H9 (cell line): ENCODE measurements around the gene KLK6. TPM values are rescaled to one million over a fixed set of nuclear protein-coding genes. Genes with fewer than 3 reads are reported as not detected.

Experiments
- DNase-seq: peaks from one replicate; pipeline ENCODE4 v3.0.0-alpha.2; 2017
- H2AFZ ChIP-seq: one replicate; pipeline ENCODE4 v1.6.1; 2013; ENCODE audit warnings: mild to moderate bottlenecking, low read length, control low read depth, moderate library complexity
- H2AK5ac ChIP-seq: 2 replicates; pipeline ENCODE4 v1.6.1; 2013; ENCODE audit warnings: low read length, control low read depth, mixed read lengths; ENCODE audit not compliant: insufficient read length
- H2BK120ac ChIP-seq: one replicate; pipeline ENCODE4 v1.6.1; 2013; ENCODE audit warnings: low read depth, mild to moderate bottlenecking, low read length, control low read depth, inconsistent platforms; ENCODE audit not compliant: poor library complexity, severe bottlenecking
- H2BK12ac ChIP-seq: 2 replicates; pipeline ENCODE4 v1.6.1; 2013; ENCODE audit warnings: low read length, control low read depth, mixed read lengths, low read depth; ENCODE audit not compliant: insufficient read length
- H2BK15ac ChIP-seq: 2 replicates; pipeline ENCODE4 v1.6.1; 2013; ENCODE audit warnings: low read depth, low read length, control low read depth
- H2BK20ac ChIP-seq: one replicate; pipeline ENCODE4 v1.6.1; 2013; ENCODE audit warnings: low read depth, mild to moderate bottlenecking, low read length, control low read depth, inconsistent platforms; ENCODE audit not compliant: poor library complexity, severe bottlenecking
- H2BK5ac ChIP-seq: 2 replicates; pipeline ENCODE4 v1.6.1; 2013; ENCODE audit warnings: low read length, control low read depth, mixed read lengths; ENCODE audit not compliant: insufficient read length
- H3K14ac ChIP-seq: 2 replicates; pipeline ENCODE4 v1.6.1; 2013; ENCODE audit warnings: low read length, control low read depth; ENCODE audit not compliant: insufficient read depth
- H3K18ac ChIP-seq: 2 replicates; pipeline ENCODE4 v1.6.1; 2013; ENCODE audit warnings: low read depth, mild to moderate bottlenecking, mixed read lengths, low read length, control low read depth; ENCODE audit not compliant: insufficient read length
- H3K23ac ChIP-seq: 2 replicates; pipeline ENCODE4 v1.6.1; 2013; ENCODE audit warnings: low read length, control low read depth, mixed read lengths, low read depth; ENCODE audit not compliant: insufficient read length
- H3K23me2 ChIP-seq: 2 replicates; pipeline ENCODE4 v1.6.1; 2013; ENCODE audit warnings: low read depth, mild to moderate bottlenecking, mixed read lengths, low read length, control low read depth; ENCODE audit not compliant: insufficient read length, poor library complexity, severe bottlenecking
- H3K27ac ChIP-seq: 2 replicates; pipeline ENCODE4 v1.5.1; 2013; ENCODE audit warnings: low read length, control low read depth, mixed read lengths, low read depth; ENCODE audit not compliant: insufficient read length
- H3K27me3 ChIP-seq: 2 replicates; pipeline ENCODE4 v1.6.1; 2013; ENCODE audit warnings: low read length, control low read depth, inconsistent platforms; ENCODE audit not compliant: insufficient read depth
- H3K4ac ChIP-seq: 2 replicates; pipeline ENCODE4 v1.6.1; 2013; ENCODE audit warnings: low read depth, mild to moderate bottlenecking, control low read depth, inconsistent platforms, low read length, moderate library complexity
- H3K4me1 ChIP-seq: 2 replicates; pipeline ENCODE4 v1.6.1; 2013; ENCODE audit warnings: low read length, control low read depth, inconsistent platforms; ENCODE audit not compliant: insufficient read depth
- H3K4me2 ChIP-seq: 2 replicates; pipeline ENCODE4 v1.6.1; 2013; ENCODE audit warnings: low read length, control low read depth, mixed read lengths; ENCODE audit not compliant: insufficient read length, insufficient read depth
- H3K56ac ChIP-seq: 2 replicates; pipeline ENCODE4 v1.6.1; 2013; ENCODE audit warnings: low read depth, mild to moderate bottlenecking, mixed read lengths, low read length, control low read depth; ENCODE audit not compliant: insufficient read length
- H3K79me1 ChIP-seq: 2 replicates; pipeline ENCODE4 v1.6.1; 2013; ENCODE audit warnings: low read depth, mild to moderate bottlenecking, moderate library complexity, low read length, control low read depth, inconsistent platforms; ENCODE audit not compliant: insufficient read depth, poor library complexity, severe bottlenecking
- H3K79me2 ChIP-seq: 2 replicates; pipeline ENCODE4 v1.6.1; 2013; ENCODE audit warnings: low read length, control low read depth, inconsistent platforms; ENCODE audit not compliant: insufficient read depth
- H3K9ac ChIP-seq: 2 replicates; pipeline ENCODE4 v1.6.1; 2013; ENCODE audit warnings: low read length, control low read depth, mixed read lengths; ENCODE audit not compliant: insufficient read length; ENCODE audit errors: extremely low read depth
- H3K9me3 ChIP-seq: one replicate; pipeline ENCODE4 v1.6.1; 2013; ENCODE audit warnings: low read depth, low read length, inconsistent platforms; ENCODE audit not compliant: control insufficient read depth
- H3T11ph ChIP-seq: one replicate; pipeline ENCODE4 v1.6.1; 2013; ENCODE audit warnings: mild to moderate bottlenecking, low read length, control low read depth, inconsistent platforms
- H4K20me1 ChIP-seq: one replicate; pipeline ENCODE4 v1.6.1; 2013; ENCODE audit not compliant: control insufficient read depth, insufficient read length, insufficient read depth
- H4K5ac ChIP-seq: 2 replicates; pipeline ENCODE4 v1.6.1; 2013; ENCODE audit warnings: low read depth, mild to moderate bottlenecking, mixed read lengths, low read length, control low read depth; ENCODE audit not compliant: insufficient read length
- H4K8ac ChIP-seq: replicated peaks from 2 replicates; pipeline ENCODE4 v1.6.1; 2013; ENCODE audit warnings: low read length, control low read depth, mixed read lengths, low read depth; ENCODE audit not compliant: insufficient read length
- H4K91ac ChIP-seq: 2 replicates; pipeline ENCODE4 v1.6.1; 2013; ENCODE audit warnings: low read depth, mild to moderate bottlenecking, moderate library complexity, mixed read lengths, low read length, control low read depth; ENCODE audit not compliant: insufficient read length
- H3K27ac Mint-ChIP-seq, 3 experiments: 2 replicates in 2 of 3; 3 replicates in 1 of 3; pipeline ENCODE4 v1.8.0; 2020 to 2021; ENCODE audit warnings: mixed read lengths in 3 of 3, mild to moderate bottlenecking in 1 of 3, moderate library complexity in 1 of 3
- H3K27me3 Mint-ChIP-seq: 2 replicates; pipeline ENCODE4 v1.8.0; 2021; ENCODE audit warnings: low read depth, mild to moderate bottlenecking, moderate library complexity, mixed read lengths
- H3K36me3 Mint-ChIP-seq, 3 experiments: 2 replicates in 2 of 3; 3 replicates in 1 of 3; pipeline ENCODE4 v1.8.0; 2020 to 2021; ENCODE audit warnings: low read depth in 3 of 3, mixed read lengths in 3 of 3; ENCODE audit not compliant: insufficient read depth in 1 of 3
- H3K4me1 Mint-ChIP-seq, 2 experiments: 2 replicates each; pipeline ENCODE4 v1.8.0; 2020; ENCODE audit warnings: mixed read lengths in 2 of 2
- H3K4me3 Mint-ChIP-seq, 2 experiments: 2 replicates in 1 of 2; 3 replicates in 1 of 2; pipeline ENCODE4 v1.8.0; 2020 to 2021; ENCODE audit warnings: mild to moderate bottlenecking in 2 of 2, mixed read lengths in 2 of 2, moderate library complexity in 1 of 2
- H3K9me3 Mint-ChIP-seq, 2 experiments: 2 replicates in 1 of 2; 3 replicates in 1 of 2; pipeline ENCODE4 v1.8.0; 2020; ENCODE audit warnings: mild to moderate bottlenecking in 2 of 2, mixed read lengths in 2 of 2, moderate library complexity in 1 of 2
- WGBS: extraction: QIAGEN DNeasy Blood & Tissue Kit; methylation state at CpG from one replicate; pipeline ENCODE4 v1.1.7; 2013; ENCODE audit warnings: missing lambda C conversion rate, low lambda C conversion rate, mixed read lengths; ENCODE audit not compliant: insufficient read length; ENCODE audit errors: extremely low coverage; 5-methylcytosine and 5-hydroxymethylcytosine counted together
- total RNA-seq: library from RNA; stranded (reverse); gene quantifications from 2 replicates; pipeline ENCODE4 v1.2.1, GENCODE V29; 2021
- TF ChIP-seq, protein P1 (sequence below): fragments of 200-600 bp; sonication (generic); conservative IDR thresholded peaks from 3 replicates; pipeline ENCODE4 v1.8.0; 2021; ENCODE audit warnings: antibody characterized with exemption, mild to moderate bottlenecking

The KLK6 gene
- total RNA-seq, 1 experiment from 2014 or later: 2.6 TPM

DNA sequence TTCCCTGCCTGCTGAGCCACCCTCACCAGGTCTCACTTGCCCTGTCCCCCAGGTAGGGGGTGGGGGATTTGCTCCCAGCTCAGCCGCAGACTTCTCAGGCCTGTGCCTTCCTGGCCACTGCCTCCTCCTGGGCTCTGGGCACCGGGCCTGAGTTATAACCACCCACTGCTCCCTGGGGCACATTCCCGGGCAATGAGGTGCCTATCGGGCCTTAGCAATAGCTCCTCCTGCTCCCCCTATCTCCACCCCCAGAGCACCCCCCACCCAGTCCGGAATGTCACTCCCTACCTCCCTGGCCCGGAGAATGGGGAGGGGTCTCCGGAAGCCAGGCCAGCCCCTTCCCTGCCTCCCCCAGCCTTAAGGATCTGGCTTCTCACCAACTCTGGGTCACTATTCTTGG, 16.5 kb downstream of the KLK6 start, which contains the start of gene KLK5:
Gene KLK5, minus strand, starts transcription at position 129 of the 400 bp plus-strand sequence. CDS start 381 bp downstream, outside the sequence.
- H3K4me1 ChIP-seq: peaks cover 3% of the 10 kb centered on the region; the same call in 1 of the 2 replicates
- no peak within 1 kb of the TSS for H2AK5ac ChIP-seq
- H3K79me2 ChIP-seq: no peaks in the 10 kb centered on the region
- no peak within 1 kb of the TSS for H3K56ac ChIP-seq
- Mint-ChIP-seq H3K4me3 (no peak within 1 kb of the TSS), H3K36me3 (no peaks in the 10 kb centered on the region), H3K9me3 (peaks cover 0 to 2% of the 10 kb centered on the region in 2 experiments; a peak in 1 of 5 replicates), H3K27ac (peak within 1 kb of the TSS in 1 of 3 experiments; percentile 1; a peak in 4 of 7 replicates), H3K27me3 (peaks cover 18% of the 10 kb centered on the region), H3K4me1 (peaks cover 5 to 21% of the 10 kb centered on the region in 2 experiments)
- H3K27me3 ChIP-seq: no peaks in the 10 kb centered on the region
- H3K9ac ChIP-seq: no peak within 1 kb of the TSS
- H4K20me1 ChIP-seq: no peaks in the 10 kb centered on the region
- no peak within 1 kb of the TSS for H2BK12ac ChIP-seq
- no peak within 1 kb of the TSS; the same call in 1 of the 2 replicates for H3K14ac ChIP-seq
- no peaks in the 10 kb centered on the region for H3K23me2 ChIP-seq
- no peak within 1 kb of the TSS for H3K4me2 ChIP-seq
- no peak within 1 kb of the TSS for H4K8ac ChIP-seq
- no peak within 1 kb of the TSS for H3K23ac ChIP-seq
- no peaks in the 10 kb centered on the region for H3K9me3 ChIP-seq
- H2BK20ac ChIP-seq: no peak within 1 kb of the TSS
- no peak within 1 kb of the TSS for H4K5ac ChIP-seq
- H4K91ac ChIP-seq: no peak within 1 kb of the TSS
- no peak within 1 kb of the TSS for H2BK120ac ChIP-seq
- no peak within 1 kb of the TSS for H2BK5ac ChIP-seq
- peak within 1 kb of the TSS; percentile 49 for H3K18ac ChIP-seq
- no peak within 1 kb of the TSS for H2BK15ac ChIP-seq
- H3K79me1 ChIP-seq: no peaks in the 10 kb centered on the region
- no CpG with 5 or more reads among the region's 7 CpGs for WGBS
- H3K27ac ChIP-seq: no peak within 1 kb of the TSS
- TF ChIP-seq, protein P1, sequence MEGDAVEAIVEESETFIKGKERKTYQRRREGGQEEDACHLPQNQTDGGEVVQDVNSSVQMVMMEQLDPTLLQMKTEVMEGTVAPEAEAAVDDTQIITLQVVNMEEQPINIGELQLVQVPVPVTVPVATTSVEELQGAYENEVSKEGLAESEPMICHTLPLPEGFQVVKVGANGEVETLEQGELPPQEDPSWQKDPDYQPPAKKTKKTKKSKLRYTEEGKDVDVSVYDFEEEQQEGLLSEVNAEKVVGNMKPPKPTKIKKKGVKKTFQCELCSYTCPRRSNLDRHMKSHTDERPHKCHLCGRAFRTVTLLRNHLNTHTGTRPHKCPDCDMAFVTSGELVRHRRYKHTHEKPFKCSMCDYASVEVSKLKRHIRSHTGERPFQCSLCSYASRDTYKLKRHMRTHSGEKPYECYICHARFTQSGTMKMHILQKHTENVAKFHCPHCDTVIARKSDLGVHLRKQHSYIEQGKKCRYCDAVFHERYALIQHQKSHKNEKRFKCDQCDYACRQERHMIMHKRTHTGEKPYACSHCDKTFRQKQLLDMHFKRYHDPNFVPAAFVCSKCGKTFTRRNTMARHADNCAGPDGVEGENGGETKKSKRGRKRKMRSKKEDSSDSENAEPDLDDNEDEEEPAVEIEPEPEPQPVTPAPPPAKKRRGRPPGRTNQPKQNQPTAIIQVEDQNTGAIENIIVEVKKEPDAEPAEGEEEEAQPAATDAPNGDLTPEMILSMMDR: no peak
- no peak within 1 kb of the TSS for H3K4ac ChIP-seq
- no peak within 1 kb of the TSS for H2AFZ ChIP-seq
- no peak within 1 kb of the TSS for H3T11ph ChIP-seq
- peak; percentile 56 for DNase-seq
